ENCODE results near the gene GOLGA6C.
"Not testable (repeated sequence)": the region's sequence is repeated elsewhere in the genome, so short reads cannot be mapped to it uniquely, and the experiment has no call there.

DNA sequence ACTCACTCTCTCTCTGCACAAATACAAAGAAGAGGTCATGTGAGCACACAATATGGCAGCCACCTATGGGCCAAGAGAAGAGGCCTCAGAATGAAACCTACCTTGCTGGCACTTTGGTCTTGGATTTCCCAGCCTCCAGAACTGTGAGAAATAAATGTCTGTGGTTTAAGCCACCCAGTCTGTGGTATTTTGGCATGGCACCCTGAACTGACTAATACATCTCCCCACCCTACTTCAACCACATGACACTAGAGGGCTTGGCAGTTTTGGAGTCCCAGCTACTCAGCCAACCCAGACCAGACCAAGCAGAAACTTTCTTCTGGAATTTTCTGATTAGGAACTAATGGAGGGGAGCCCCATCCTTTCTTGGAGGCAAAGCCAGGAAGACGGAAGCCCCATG is 54.4 kb downstream of the GOLGA6C start:
- TF ChIP-seq EP300, POLR2A (IDR thresholded peaks at IDR 0.05): not testable (repeated sequence)
- TF ChIP-seq, protein P1, sequence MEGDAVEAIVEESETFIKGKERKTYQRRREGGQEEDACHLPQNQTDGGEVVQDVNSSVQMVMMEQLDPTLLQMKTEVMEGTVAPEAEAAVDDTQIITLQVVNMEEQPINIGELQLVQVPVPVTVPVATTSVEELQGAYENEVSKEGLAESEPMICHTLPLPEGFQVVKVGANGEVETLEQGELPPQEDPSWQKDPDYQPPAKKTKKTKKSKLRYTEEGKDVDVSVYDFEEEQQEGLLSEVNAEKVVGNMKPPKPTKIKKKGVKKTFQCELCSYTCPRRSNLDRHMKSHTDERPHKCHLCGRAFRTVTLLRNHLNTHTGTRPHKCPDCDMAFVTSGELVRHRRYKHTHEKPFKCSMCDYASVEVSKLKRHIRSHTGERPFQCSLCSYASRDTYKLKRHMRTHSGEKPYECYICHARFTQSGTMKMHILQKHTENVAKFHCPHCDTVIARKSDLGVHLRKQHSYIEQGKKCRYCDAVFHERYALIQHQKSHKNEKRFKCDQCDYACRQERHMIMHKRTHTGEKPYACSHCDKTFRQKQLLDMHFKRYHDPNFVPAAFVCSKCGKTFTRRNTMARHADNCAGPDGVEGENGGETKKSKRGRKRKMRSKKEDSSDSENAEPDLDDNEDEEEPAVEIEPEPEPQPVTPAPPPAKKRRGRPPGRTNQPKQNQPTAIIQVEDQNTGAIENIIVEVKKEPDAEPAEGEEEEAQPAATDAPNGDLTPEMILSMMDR (IDR thresholded peaks at IDR 0.05) = not testable (repeated sequence)
